ENCODE data around the gene EED.

- TF ChIP-seq CTCF (IDR thresholded peaks at IDR 0.05; ENCODE audit: low read depth, low read length, poor library complexity, severe bottlenecking) (no peak), EZH2phosphoT487 (IDR thresholded peaks at IDR 0.05; ENCODE audit: borderline replicate concordance, low read length) (no peak)
Observed at GRCh38 chr11:86302092-86302793, 57.7 kb downstream of the EED start, which contains the start of gene HIKESHI.

Data from DOHH2 (cell line).